GM20000 (cell line): Measurements from ENCODE around the gene CACNA1F.

Experiments used
- DNase-seq: peaks from one replicate; pipeline ENCODE4 v3.0.0; 2012; ENCODE audit warnings: low spot score
- TF ChIP-seq, protein P1 (sequence below): IDR thresholded peaks from 2 replicates; pipeline ENCODE4 v1.5.1; 2012; ENCODE audit warnings: mild to moderate bottlenecking, control low read depth; ENCODE audit errors: extremely low read depth, missing control alignments

CACNA1F gene

GRCh38 chrX:49208399-49208798, 24.7 kb downstream of the CACNA1F start:
- TF ChIP-seq, protein P1, sequence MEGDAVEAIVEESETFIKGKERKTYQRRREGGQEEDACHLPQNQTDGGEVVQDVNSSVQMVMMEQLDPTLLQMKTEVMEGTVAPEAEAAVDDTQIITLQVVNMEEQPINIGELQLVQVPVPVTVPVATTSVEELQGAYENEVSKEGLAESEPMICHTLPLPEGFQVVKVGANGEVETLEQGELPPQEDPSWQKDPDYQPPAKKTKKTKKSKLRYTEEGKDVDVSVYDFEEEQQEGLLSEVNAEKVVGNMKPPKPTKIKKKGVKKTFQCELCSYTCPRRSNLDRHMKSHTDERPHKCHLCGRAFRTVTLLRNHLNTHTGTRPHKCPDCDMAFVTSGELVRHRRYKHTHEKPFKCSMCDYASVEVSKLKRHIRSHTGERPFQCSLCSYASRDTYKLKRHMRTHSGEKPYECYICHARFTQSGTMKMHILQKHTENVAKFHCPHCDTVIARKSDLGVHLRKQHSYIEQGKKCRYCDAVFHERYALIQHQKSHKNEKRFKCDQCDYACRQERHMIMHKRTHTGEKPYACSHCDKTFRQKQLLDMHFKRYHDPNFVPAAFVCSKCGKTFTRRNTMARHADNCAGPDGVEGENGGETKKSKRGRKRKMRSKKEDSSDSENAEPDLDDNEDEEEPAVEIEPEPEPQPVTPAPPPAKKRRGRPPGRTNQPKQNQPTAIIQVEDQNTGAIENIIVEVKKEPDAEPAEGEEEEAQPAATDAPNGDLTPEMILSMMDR: no peak
- no peak for DNase-seq

DNA sequence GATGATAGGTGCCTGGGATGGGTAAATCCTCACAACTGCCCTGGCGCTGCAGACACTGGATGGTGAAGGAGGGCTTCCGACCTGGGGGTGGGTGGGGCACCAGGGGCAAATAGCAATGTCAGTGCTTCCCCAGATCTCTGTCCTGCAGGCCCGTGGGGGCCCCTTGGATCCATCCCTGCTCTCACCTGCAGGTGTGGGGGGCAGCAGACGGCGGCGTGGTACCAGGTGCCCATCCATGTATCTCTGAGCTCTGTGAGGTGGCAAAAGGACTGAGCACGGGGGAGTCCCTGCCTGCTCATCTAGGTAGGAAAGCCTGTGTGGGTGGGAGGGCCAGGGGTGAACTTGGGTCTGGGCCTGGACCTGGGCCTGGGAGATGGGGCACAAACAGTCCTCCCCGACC, 26.6 kb downstream of the CACNA1F start:
- TF ChIP-seq, protein P1: no peak
- no peak for DNase-seq

DNA sequence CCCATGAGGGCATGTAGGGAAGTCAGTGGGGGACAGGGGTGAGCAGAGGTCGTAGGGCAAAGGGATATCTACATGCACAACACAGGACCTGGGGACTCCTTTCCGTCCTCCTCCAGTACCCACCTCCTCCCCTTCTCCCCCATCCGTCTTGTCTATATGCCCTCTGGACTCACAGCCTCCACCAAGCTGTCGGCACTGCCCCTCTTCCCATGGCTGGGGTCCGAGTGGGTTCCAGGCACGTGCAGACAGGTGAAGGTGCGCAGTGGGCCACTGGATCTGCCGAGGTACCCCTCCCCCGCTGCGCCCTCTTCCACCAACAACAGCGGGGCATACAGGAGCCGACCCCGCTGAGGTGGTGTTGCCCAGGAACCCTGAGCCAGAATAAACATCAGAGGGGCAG, 27.7 kb downstream of the CACNA1F start:
- no peak for DNase-seq
- TF ChIP-seq, protein P1: no peak

GRCh38 chrX:49204709-49205108, 28.4 kb downstream of the CACNA1F start:
- DNase-seq: no peak
- TF ChIP-seq, protein P1: no peak

DNA sequence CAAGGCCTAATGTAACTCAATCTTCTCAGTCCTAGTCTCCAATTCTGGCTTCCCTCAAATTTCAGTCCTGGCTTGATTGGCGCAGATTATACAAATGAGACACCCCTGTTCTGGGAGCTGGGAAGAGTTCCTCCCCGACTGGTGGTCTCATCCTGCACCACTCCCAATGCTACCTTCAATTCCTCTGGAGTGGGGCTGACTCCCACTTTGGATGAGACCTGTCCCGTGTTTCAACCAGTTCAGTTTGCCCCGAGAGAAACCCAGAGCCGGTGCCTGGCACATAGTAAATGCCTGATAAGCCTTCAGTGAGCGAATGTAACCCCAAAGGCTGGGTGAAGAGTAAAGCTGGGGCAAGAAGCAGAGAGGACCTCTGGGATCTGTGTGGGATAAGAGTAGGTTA, 29.1 kb downstream of the CACNA1F start:
- DNase-seq: no peak
- TF ChIP-seq, protein P1: no peak

DNA sequence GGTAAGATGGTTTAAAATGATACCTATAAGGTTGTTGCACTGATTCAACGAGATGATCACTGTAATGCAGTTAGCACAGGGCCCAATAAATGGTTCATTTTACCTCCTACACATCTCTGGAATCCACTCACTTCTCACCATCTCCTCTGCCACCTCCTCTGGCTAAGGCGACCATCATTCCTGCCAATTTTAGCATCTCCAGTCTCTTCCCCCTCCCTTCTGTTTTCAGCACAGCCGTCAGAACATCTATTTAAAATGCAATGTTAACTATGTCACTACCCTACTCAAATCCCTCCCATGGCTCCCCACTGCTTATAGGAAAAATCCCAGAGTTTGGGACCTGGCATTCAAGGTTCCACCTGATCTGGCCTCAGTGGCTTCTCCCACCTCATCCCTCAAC, 29.6 kb downstream of the CACNA1F start:
- DNase-seq: no peak
- TF ChIP-seq, protein P1: no peak

DNA sequence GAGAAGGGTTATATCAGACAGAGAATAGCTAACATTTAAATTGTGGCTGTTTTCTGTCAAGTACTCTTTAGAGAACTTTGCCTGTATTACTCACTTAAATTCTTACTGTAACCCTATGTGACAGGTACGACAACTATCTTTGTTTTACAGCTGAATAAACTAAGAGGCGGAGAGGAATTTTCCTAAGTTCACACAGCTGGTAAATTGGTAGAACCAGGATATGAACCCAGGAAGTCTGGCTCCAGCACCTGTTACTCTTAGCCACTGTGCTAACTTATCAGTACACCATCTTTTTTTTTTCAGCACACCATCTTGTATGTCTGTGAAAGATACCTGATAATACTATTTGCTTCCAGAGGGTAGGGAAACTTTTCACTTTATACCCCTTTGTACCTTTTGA, 31.1 kb downstream of the CACNA1F start:
- DNase-seq: no peak
- TF ChIP-seq, protein P1: no peak
